ENCODE measurements around the gene TBX2.

The TBX2 gene

DNA sequence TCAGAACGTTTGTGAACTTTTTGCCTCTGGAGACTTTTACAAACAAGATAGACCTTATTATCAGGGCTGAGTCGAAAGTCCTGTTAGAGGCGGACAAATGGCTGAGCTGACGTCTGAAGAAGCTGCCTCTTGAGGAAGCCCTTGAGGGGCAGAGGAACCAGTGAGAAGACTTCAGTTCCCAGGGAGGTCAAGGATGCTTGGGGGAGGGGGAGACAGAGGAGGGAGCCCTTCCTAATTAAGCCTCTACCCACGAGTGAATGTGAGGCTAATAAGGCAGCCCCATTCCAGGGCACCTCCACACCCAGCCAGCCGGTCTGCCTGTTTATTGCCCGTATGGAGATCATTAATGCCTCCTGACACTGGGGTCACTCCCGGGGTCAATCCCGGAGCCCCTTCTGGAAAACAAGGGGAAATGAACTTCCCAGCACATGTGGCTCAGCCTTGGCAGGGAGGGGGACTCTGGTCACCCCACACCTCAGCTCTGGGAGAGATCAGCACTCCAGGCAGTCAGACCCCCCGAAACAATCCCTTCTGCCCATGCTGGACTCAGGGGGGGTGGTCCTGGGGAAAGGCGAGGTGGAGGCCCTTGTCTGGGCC lies 43.3 kb downstream of the TBX2 start:
- no peak overlapping the region for H3K4me3 ChIP-seq
- TF ChIP-seq, protein P1, sequence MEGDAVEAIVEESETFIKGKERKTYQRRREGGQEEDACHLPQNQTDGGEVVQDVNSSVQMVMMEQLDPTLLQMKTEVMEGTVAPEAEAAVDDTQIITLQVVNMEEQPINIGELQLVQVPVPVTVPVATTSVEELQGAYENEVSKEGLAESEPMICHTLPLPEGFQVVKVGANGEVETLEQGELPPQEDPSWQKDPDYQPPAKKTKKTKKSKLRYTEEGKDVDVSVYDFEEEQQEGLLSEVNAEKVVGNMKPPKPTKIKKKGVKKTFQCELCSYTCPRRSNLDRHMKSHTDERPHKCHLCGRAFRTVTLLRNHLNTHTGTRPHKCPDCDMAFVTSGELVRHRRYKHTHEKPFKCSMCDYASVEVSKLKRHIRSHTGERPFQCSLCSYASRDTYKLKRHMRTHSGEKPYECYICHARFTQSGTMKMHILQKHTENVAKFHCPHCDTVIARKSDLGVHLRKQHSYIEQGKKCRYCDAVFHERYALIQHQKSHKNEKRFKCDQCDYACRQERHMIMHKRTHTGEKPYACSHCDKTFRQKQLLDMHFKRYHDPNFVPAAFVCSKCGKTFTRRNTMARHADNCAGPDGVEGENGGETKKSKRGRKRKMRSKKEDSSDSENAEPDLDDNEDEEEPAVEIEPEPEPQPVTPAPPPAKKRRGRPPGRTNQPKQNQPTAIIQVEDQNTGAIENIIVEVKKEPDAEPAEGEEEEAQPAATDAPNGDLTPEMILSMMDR (IDR thresholded peaks at IDR 0.05): no peak
- peaks cover 0 to 19% of the 10 kb centered on the region in 2 donors for H3K27me3 ChIP-seq
- H3K27ac ChIP-seq: no peak overlapping the region
- H3K36me3 ChIP-seq: no peaks in the 10 kb centered on the region
- peaks cover 0 to 3% (median 0%) of the 10 kb centered on the region in 4 donors for H3K4me1 ChIP-seq
- no peak for DNase-seq
- peaks cover 0 to 3% (median 3%) of the 10 kb centered on the region in 3 donors for H3K9me3 ChIP-seq
- intact Hi-C loops (cut with DNase I; ENCODE audit: low total_unique reads): no loop called here

DNA sequence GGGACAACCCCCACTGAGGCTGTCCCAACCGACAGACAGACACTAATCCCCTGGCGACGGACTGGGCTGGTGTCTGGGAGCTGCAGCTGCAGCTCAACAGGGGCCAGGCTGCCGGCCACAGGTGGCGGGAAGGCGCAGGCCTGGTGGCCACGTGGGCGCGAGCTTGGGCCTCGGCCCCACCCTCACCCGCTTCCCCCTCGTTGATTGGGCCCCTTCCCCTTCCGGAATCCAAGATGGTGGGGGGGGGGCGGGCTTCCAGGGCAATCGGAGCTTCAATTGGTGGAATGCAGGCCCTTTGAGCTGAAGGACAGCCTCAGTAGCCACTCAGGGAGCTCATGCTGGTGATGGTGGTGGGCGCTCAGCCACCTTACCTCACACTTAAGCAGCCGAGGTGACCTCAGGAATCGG lies 43.8 kb downstream of the TBX2 start:
- H3K4me3 ChIP-seq: peak overlapping the region in 1 of 2 donors; percentile 7
- H3K27ac ChIP-seq: no peak overlapping the region
- H3K9me3 ChIP-seq: no peaks in the 10 kb centered on the region
- H3K27me3 ChIP-seq: peaks cover 0 to 19% of the 10 kb centered on the region in 2 donors
- peaks cover 0 to 3% (median 0%) of the 10 kb centered on the region in 4 donors for H3K4me1 ChIP-seq
- no peaks in the 10 kb centered on the region for H3K36me3 ChIP-seq
- intact Hi-C loops (cut with DNase I; ENCODE audit: low total_unique reads): no loop called here
- TF ChIP-seq, protein P1 (IDR thresholded peaks at IDR 0.05): no peak
- DNase-seq: no peak

DNA sequence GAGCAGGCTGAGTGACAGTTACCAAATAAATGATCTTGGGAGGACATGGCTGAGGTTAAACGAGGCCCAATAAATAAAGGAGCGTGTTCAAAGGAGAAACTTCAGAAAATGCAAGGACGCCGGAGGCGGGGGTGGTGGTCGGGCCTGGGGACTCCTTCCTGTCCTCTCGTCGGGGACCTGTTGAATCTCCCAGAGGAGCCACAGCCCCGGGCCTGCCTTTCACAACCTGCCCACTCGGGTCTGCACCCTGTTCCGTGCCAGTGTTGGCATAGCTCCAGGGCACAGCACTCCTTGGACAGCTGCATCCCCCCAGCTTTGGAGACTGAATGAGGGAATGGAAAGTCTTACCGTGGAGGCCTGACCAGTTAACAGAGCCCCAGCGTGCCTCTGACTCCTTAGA lies 44.4 kb downstream of the TBX2 start:
- DNase-seq: no peak
- intact Hi-C loops (cut with DNase I; ENCODE audit: low total_unique reads): no loop called here
- Histone ChIP-seq H3K4me1 (peaks cover 0 to 3% (median 0%) of the 10 kb centered on the region in 4 donors), H3K9me3 (no peaks in the 10 kb centered on the region), H3K27ac (no peak overlapping the region), H3K36me3 (no peaks in the 10 kb centered on the region), H3K4me3 (peak overlapping the region in 1 of 2 donors; percentile 7), H3K27me3 (peaks cover 0 to 19% of the 10 kb centered on the region in 2 donors)
- TF ChIP-seq, protein P1 (IDR thresholded peaks at IDR 0.05): no peak

DNA sequence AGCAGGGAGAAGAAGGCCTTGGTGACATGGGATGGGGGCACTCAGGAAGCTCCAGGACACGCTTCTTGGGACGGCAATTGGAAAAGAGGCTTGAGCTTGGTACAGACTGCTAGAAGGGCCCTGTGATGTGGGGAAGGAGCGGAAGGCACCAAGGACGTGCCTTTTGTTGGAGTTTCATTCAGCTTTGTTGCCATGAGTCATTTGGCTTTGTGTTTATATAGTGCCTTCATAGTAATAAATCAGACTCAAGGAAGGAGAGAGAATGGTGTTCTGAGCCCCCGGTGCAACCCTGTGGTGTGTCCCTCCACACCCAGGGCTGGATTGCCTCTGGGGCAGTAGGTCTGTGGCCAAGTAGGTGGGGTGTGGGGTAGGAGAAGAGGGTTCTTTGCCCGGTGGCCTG lies 45.2 kb downstream of the TBX2 start:
- no peaks in the 10 kb centered on the region for H3K36me3 ChIP-seq
- TF ChIP-seq, protein P1 (IDR thresholded peaks at IDR 0.05): no peak
- peaks cover 0 to 3% (median 0%) of the 10 kb centered on the region in 4 donors for H3K4me1 ChIP-seq
- no peak overlapping the region for H3K27ac ChIP-seq
- H3K4me3 ChIP-seq: no peak overlapping the region
- DNase-seq: no peak
- intact Hi-C loops (cut with DNase I; ENCODE audit: low total_unique reads): no loop called here
- no peaks in the 10 kb centered on the region for H3K9me3 ChIP-seq
- peaks cover 0 to 21% of the 10 kb centered on the region in 2 donors for H3K27me3 ChIP-seq

DNA sequence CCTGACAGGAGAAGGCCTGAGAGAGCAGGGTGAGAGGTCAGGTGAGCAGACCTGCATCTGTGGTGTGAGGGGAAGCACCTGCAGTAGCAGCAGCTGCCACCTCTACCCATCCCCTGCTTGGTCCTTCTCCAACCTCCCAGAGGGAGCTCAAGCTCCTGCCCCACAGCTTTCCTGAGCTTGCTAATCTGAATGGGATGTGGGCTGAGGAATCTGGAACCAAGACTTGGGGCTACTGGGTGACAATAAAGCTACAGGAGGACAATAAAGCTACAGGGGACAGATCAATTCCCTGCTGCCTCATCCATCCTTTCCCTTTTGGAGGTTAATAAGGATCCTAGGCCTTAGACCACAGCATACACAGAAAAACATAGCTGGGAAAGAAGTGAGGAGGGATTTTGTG lies 47.7 kb downstream of the TBX2 start:
- Histone ChIP-seq H3K27me3 (peaks cover 0 to 36% of the 10 kb centered on the region in 2 donors), H3K27ac (no peak overlapping the region), H3K9me3 (no peaks in the 10 kb centered on the region), H3K36me3 (no peaks in the 10 kb centered on the region), H3K4me3 (no peak overlapping the region), H3K4me1 (peaks cover 0 to 13% (median 9%) of the 10 kb centered on the region in 4 donors)
- intact Hi-C loops (cut with DNase I; ENCODE audit: low total_unique reads): no loop called here
- DNase-seq: no peak
- TF ChIP-seq, protein P1 (IDR thresholded peaks at IDR 0.05): no peak
